WTC11 (cell line): ENCODE data around the gene MPHOSPH6. TPM values are rescaled to one million over a fixed set of nuclear protein-coding genes. Genes with fewer than 3 reads are reported as not detected.

Experiments used
- ATAC-seq: fragments of 200-7000 bp; cut with Tn5 transposase; 2 replicates; pipeline ENCODE4 v1.10.0; 2021; ENCODE audit warnings: mild to moderate bottlenecking, moderate library complexity
- CTCF ChIA-PET: fragments of 300-600 bp; sonication (Branson Sonifier 250); formaldehyde crosslinking; loops from one replicate; lab custom pipeline; 2021; ENCODE audit warnings: antibody characterized with exemption; lab: Charles Lee
- POLR2A ChIA-PET: fragments of 350-600 bp; sonication (Branson Sonifier 250); formaldehyde crosslinking; loops from one replicate; lab custom pipeline; 2021; ENCODE audit warnings: antibody characterized with exemption; lab: Charles Lee
- DNase-seq: peaks from one replicate; pipeline ENCODE4 v3.0.0; 2021; ENCODE audit warnings: low spot score
- H3K27ac Mint-ChIP-seq: 2 replicates; pipeline ENCODE4 v1.8.0; 2021; ENCODE audit warnings: mixed read lengths
- H3K27me3 Mint-ChIP-seq: 2 replicates; pipeline ENCODE4 v1.8.0; 2021; ENCODE audit warnings: low read depth, mild to moderate bottlenecking, moderate library complexity, mixed read lengths
- H3K36me3 Mint-ChIP-seq: 2 replicates; pipeline ENCODE4 v1.8.0; 2021; ENCODE audit warnings: mixed read lengths
- H3K4me1 Mint-ChIP-seq: 2 replicates; pipeline ENCODE4 v1.8.0; 2022; ENCODE audit warnings: mixed read lengths
- H3K4me3 Mint-ChIP-seq: 2 replicates; pipeline ENCODE4 v1.8.0; 2021; ENCODE audit warnings: mild to moderate bottlenecking, moderate library complexity, mixed read lengths
- H3K9me3 Mint-ChIP-seq: 2 replicates; pipeline ENCODE4 v1.8.0; 2021; ENCODE audit warnings: mixed read lengths
- AR ChIP-seq: fragments of 250-450 bp; sonication (Bioruptor Pico); IDR thresholded peaks from 2 replicates; pipeline ENCODE4 v1.9.0; 2021; ENCODE audit warnings: mild to moderate bottlenecking
- ATF1 ChIP-seq: sonication (generic); formaldehyde crosslinking; IDR thresholded peaks from 2 replicates; pipeline ENCODE4 v1.8.1; 2023; ENCODE audit warnings: mild to moderate bottlenecking, moderate library complexity, missing genetic modification reagents
- CREB1 ChIP-seq: sonication (generic); formaldehyde crosslinking; IDR thresholded peaks from 2 replicates; pipeline ENCODE4 v1.8.0; 2023; ENCODE audit warnings: mild to moderate bottlenecking, missing genetic modification reagents
- E2F1 ChIP-seq: sonication (generic); formaldehyde crosslinking; IDR thresholded peaks from 2 replicates; pipeline ENCODE4 v1.8.0; 2022; ENCODE audit warnings: mild to moderate bottlenecking, missing genetic modification reagents
- E2F4 ChIP-seq: sonication (generic); formaldehyde crosslinking; IDR thresholded peaks from 2 replicates; pipeline ENCODE4 v1.8.1; 2022; ENCODE audit warnings: low read depth, mild to moderate bottlenecking, moderate library complexity, missing genetic modification reagents, borderline replicate concordance
- FOXP1 ChIP-seq: sonication (generic); formaldehyde crosslinking; IDR thresholded peaks from 2 replicates; pipeline ENCODE4 v1.8.0; 2022; ENCODE audit warnings: missing genetic modification reagents, mild to moderate bottlenecking, moderate library complexity, borderline replicate concordance
- FOXP4 ChIP-seq: sonication (generic); formaldehyde crosslinking; IDR thresholded peaks from 2 replicates; pipeline ENCODE4 v1.8.0; 2022; ENCODE audit warnings: mild to moderate bottlenecking, missing genetic modification reagents
- GABPB1 ChIP-seq: sonication (generic); formaldehyde crosslinking; IDR thresholded peaks from 2 replicates; pipeline ENCODE4 v1.8.1; 2023; ENCODE audit warnings: mild to moderate bottlenecking, missing genetic modification reagents
- GRHL2 ChIP-seq: fragments of 250-450 bp; sonication (Bioruptor Pico); IDR thresholded peaks from 2 replicates; pipeline ENCODE4 v1.8.0; 2022; ENCODE audit warnings: mild to moderate bottlenecking, moderate library complexity; ENCODE audit not compliant: insufficient replicate concordance, severe bottlenecking
- GTF2I ChIP-seq: fragments of 250-450 bp; sonication (Bioruptor Pico); conservative IDR thresholded peaks from 2 replicates; pipeline ENCODE4 v1.4.0; 2021; ENCODE audit warnings: mild to moderate bottlenecking
- IRF1 ChIP-seq: sonication (generic); formaldehyde crosslinking; IDR thresholded peaks from 2 replicates; pipeline ENCODE4 v1.8.0; 2023; ENCODE audit warnings: missing genetic modification reagents
- IRF2 ChIP-seq: sonication (generic); formaldehyde crosslinking; IDR thresholded peaks from 2 replicates; pipeline ENCODE4 v1.8.0; 2022; ENCODE audit warnings: low read depth, missing genetic modification reagents, borderline replicate concordance
- JAZF1 ChIP-seq: fragments of 250-450 bp; sonication (Bioruptor Pico); IDR thresholded peaks from 2 replicates; pipeline ENCODE4 v1.9.0; 2021; ENCODE audit warnings: moderate library complexity, mild to moderate bottlenecking, inconsistent platforms
- KAT7 ChIP-seq: sonication (generic); formaldehyde crosslinking; IDR thresholded peaks from 2 replicates; pipeline ENCODE4 v1.8.1; 2023; ENCODE audit warnings: missing genetic modification reagents, mild to moderate bottlenecking, borderline replicate concordance
- NFYB ChIP-seq: sonication (generic); formaldehyde crosslinking; conservative IDR thresholded peaks from 2 replicates; pipeline ENCODE4 v1.8.0; 2022; ENCODE audit warnings: low read depth, missing genetic modification reagents
- PRRX2 ChIP-seq: fragments of 250-450 bp; sonication (Bioruptor Pico); IDR thresholded peaks from 2 replicates; pipeline ENCODE4 v1.8.0; 2021; ENCODE audit warnings: mild to moderate bottlenecking
- SMAD3 ChIP-seq: sonication (generic); formaldehyde crosslinking; IDR thresholded peaks from 2 replicates; pipeline ENCODE4 v1.8.0; 2022; ENCODE audit warnings: missing genetic modification reagents, mild to moderate bottlenecking, borderline replicate concordance
- SOX15 ChIP-seq: fragments of 250-450 bp; sonication (Bioruptor Pico); IDR thresholded peaks from 2 replicates; pipeline ENCODE4 v1.9.0; 2021; ENCODE audit warnings: mild to moderate bottlenecking
- ZBTB21 ChIP-seq: sonication (generic); formaldehyde crosslinking; IDR thresholded peaks from 2 replicates; pipeline ENCODE4 v1.8.1; 2023; ENCODE audit warnings: mild to moderate bottlenecking, missing genetic modification reagents, borderline replicate concordance
- ZBTB43 ChIP-seq: sonication (generic); formaldehyde crosslinking; IDR thresholded peaks from 2 replicates; pipeline ENCODE4 v1.8.1; 2023; ENCODE audit warnings: mild to moderate bottlenecking, missing genetic modification reagents
- ZNF263 ChIP-seq: sonication (generic); formaldehyde crosslinking; IDR thresholded peaks from 2 replicates; pipeline ENCODE4 v1.8.1; 2022; ENCODE audit warnings: low read depth, mild to moderate bottlenecking, moderate library complexity, missing genetic modification reagents
- ZNF396 ChIP-seq: fragments of 250-450 bp; sonication (Bioruptor Pico); IDR thresholded peaks from 2 replicates; pipeline ENCODE4 v1.8.0; 2021; ENCODE audit warnings: mild to moderate bottlenecking, moderate library complexity, borderline replicate concordance
- ZNF423 ChIP-seq: fragments of 250-450 bp; sonication (Bioruptor Pico); IDR thresholded peaks from 2 replicates; pipeline ENCODE4 v2.1.2; 2022; ENCODE audit warnings: mild to moderate bottlenecking, moderate library complexity
- ZNF532 ChIP-seq: fragments of 250-450 bp; sonication (Bioruptor Pico); IDR thresholded peaks from 2 replicates; pipeline ENCODE4 v1.9.0; 2021; ENCODE audit warnings: mild to moderate bottlenecking, borderline replicate concordance
- ZNF671 ChIP-seq: fragments of 250-450 bp; sonication (Bioruptor Pico); IDR thresholded peaks from 2 replicates; pipeline ENCODE4 v1.8.0; 2021; ENCODE audit warnings: mild to moderate bottlenecking
- total RNA-seq: library from RNA; stranded (reverse); gene quantifications from 3 replicates; pipeline ENCODE4 v1.2.3, GENCODE V29; 2021

The MPHOSPH6 gene
- total RNA-seq, 1 experiment from 2014 or later = 30.8 TPM

GRCh38 chr16:82187829-82188228 is 17.8 kb upstream of the MPHOSPH6 start:
- ChIA-PET CTCF (interaction anchor here (1.3 kb wide), 1 partner anchor 42 kb away, joined by 4 read pairs; no protein-coding TSS in a partner anchor), POLR2A (no interaction called here)
- no peak for TF ChIP-seq GTF2I
- no peak for TF ChIP-seq ZBTB43
- no peak for TF ChIP-seq IRF1 (CRISPR knock-in tag)
- no peak for TF ChIP-seq SOX15 (CRISPR knock-in tag)
- no peak for TF ChIP-seq E2F4 (CRISPR knock-in tag)
- TF ChIP-seq FOXP1 = no peak
- TF ChIP-seq E2F1 (CRISPR knock-in tag) = no peak
- no peak for TF ChIP-seq ZBTB21 (CRISPR knock-in tag)
- no peak for TF ChIP-seq NFYB (CRISPR knock-in tag)
- TF ChIP-seq CREB1 (CRISPR knock-in tag) = no peak
- TF ChIP-seq IRF2 = no peak
- TF ChIP-seq JAZF1 (CRISPR knock-in tag) = no peak
- TF ChIP-seq ZNF263 (CRISPR knock-in tag) = no peak
- no peak for TF ChIP-seq ZNF396
- no peak for TF ChIP-seq ZNF671 (CRISPR knock-in tag)
- no peak for TF ChIP-seq FOXP4 (CRISPR knock-in tag)
- Mint-ChIP-seq H3K27me3 (no peaks in the 10 kb centered on the region), H3K36me3 (no peaks in the 10 kb centered on the region), H3K4me3 (no peak overlapping the region), H3K4me1 (peaks cover 9% of the 10 kb centered on the region), H3K9me3 (no peaks in the 10 kb centered on the region), H3K27ac (no peak overlapping the region)
- DNase-seq (no peak), ATAC-seq (no peak)

GRCh38 chr16:82185012-82185411 is 15.0 kb upstream of the MPHOSPH6 start:
- 0 out of 2 replicates have a peak, but pooled peaks cover 5% of the 10 kb centered on the region for H3K27me3 Mint-ChIP-seq
- no peak overlapping the region for H3K4me3 Mint-ChIP-seq
- H3K4me1 Mint-ChIP-seq = peaks cover 16% of the 10 kb centered on the region
- ChIA-PET CTCF (no interaction called here), POLR2A (no interaction called here)
- no peak overlapping the region for H3K27ac Mint-ChIP-seq
- no peaks in the 10 kb centered on the region for H3K36me3 Mint-ChIP-seq
- ATAC-seq = no peak
- H3K9me3 Mint-ChIP-seq = no peaks in the 10 kb centered on the region
- DNase-seq = no peak
- TF ChIP-seq PRRX2 (no peak), ZNF423 (no peak), AR (no peak), KAT7 (CRISPR knock-in tag) (no peak), SMAD3 (CRISPR knock-in tag) (no peak), GABPB1 (no peak), GRHL2 (no peak), ATF1 (CRISPR knock-in tag) (no peak), ZNF532 (CRISPR knock-in tag) (no peak)
